GM18505 (cell line): ENCODE data around the gene PLXNA3.

ENCODE experiments used
- ATAC-seq: cut with Tn5 transposase; IDR thresholded peaks from one replicate; pipeline ENCODE4 v1.9.1; 2021; ENCODE audit not compliant: unreplicated experiment
- POLR2A ChIP-seq: IDR thresholded peaks from 4 replicates; pipeline ENCODE4 v1.6.1; 2011; ENCODE audit warnings: borderline replicate concordance; ENCODE audit not compliant: insufficient read depth, insufficient read length; ENCODE audit errors: extremely low read depth

Gene PLXNA3

DNA sequence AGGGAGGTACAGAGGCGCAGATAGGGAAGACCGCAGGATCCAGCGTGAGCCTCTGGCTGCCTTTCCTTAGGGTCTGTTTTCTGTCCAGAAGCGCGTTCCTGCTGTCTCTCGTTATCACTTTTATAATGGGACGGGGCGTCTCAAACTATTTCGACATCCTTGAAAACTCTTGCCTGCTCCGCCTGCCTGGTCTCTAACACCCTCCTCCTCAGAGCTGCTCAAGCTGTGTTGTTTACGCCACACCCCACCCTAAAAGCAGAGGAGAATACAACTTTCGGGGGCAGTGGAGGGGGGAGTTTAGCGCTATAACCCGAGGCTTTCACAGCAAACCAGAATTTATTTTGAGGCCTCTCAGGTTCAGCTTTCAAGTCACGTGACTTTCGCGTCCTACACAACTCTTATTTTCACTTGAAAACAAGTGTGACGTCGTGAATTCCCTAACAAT lies 58.6 kb downstream of the PLXNA3 start:
- peak; percentile 4 for ATAC-seq
- TF ChIP-seq POLR2A: no peak

DNA sequence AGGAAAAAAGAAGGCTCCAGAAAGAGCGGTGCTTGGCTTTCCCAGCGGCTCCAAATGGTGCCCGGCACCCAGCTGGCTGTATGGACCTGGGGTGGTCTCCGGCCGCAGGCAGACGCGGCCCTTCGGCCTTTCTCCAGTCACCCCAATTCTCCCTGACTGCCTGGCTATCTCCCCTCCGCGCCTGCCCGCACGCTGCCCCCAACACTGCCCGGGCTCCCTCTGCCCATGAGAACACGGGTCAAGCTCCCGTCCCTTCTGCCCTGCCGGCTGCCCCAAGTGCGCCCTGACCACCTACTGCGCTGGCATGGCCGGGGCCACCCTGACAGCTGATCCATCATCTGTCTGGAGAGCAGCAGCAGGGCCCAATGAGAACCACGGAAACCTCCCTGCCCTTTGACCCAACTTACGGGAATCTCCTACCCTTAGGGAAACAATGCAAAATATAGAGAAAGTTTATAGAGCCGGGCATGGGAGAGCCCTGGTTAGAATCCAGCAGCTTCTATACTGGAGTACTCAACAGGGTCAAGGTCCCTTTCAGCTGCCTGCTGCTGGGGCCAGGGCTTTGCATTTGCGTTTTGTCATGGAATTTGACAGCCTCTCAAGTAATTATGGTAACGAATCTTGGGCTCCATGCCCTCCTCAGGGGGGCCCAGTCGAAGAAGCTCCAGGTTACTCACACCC lies 59.2 kb downstream of the PLXNA3 start:
- no peak for ATAC-seq

DNA sequence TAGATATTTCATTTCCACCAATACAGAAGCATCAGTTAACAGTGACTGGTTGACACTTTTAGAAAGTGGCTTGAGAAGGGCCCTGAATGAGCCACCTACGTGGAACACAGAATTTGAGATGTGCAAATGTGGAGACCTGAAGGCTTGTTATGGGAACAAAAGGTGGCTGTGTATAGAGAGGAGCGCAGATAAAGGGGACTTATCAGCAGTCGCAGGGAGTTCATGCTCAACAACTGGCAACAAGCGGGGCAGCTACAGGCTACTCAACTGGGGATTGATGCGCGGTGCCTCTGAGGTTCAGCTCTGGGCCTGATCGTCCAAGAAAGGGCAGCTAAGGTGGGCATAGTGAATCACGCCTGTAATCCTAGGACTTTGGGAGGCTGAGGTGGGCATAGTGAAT lies 61.3 kb downstream of the PLXNA3 start:
- no peak for TF ChIP-seq POLR2A
- ATAC-seq: no peak

More for the DNA sequence above, 59.2 kb downstream of the PLXNA3 start:
- no peak for TF ChIP-seq POLR2A

DNA sequence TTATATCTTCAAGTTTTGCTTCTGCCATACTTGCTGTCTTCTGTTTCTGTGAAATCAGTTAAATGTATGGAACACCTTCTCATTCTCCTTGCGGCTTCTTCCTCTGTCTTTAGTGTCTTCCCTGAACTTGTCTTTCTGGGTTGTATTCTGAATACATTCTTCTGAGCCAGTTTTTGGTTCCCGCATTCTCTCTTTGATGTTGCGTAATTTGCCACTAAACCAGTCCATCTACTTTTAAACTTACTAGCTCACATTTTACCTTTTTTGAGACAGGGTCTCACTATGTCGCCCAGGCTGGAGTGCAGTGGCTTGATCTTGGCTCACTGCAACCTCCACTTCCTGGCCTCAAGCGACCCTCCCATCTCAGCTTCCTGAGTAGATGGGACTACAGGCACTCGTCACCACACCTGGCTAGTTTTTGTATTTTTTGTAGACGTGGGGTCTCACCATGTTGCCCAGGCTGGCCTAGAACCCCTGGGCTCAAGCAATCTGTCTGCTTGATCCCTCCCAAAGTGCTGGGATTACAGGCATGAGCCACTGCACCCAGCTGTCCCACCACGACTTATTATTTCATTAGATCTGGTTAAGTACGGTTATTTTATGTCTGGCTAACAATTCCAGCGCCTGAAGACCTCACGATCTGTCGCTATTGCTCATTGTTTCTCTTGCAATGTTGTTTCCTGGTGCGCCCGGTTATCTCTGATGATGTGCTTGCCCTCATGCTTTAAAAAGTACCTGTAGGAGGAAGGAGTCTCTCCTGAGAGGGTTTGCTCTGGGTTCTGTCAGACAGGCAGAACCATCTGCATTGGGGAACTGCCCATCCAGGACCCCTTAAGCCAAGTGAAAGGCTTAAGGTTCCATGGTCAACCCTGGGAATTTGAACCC lies 67.8 kb downstream of the PLXNA3 start:
- ATAC-seq: no peak
- TF ChIP-seq POLR2A: no peak

DNA sequence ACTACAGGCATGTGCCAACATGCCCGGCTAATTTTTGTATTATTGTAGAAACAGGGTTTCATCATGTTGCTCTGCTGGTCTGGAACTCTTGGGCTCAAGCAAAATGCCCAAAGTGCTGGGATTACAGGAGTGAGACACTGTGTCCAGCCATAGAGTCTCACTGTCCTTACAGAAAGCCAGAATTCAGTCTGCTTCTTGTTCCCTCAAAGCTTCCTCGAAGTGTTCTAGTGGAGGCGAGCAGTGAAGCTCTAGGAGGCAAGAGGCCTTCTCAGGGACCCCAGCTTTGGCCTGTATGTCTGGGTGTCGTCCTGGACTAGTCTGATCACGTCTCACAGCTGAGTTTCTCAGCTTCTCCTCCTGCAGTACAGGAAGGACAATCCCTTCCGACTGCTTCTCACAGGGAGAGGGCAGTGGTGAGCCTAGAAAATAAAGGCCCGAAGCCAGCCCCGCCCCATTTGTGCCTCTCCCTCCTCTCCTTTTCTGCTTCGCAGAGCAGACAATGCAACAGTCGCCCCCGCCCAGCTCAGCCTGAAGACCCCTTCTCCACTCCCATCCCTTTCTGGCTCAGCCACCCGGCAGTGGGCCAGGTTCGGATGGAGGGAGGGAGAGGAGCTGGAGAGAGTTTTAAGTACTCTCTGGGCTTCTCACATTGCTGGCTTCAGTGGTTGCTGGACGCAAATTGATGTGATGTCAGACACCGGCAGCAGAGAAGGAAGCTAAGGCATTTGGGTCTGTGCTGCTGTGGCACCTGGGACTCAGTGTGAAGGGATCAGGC lies 69.0 kb downstream of the PLXNA3 start:
- no peak for TF ChIP-seq POLR2A
- no peak for ATAC-seq
